Pancreas (tissue), 10 donors: ENCODE data around the gene RTN1. TPM values are rescaled to one million over a fixed set of nuclear protein-coding genes. Genes with fewer than 3 reads are reported as not detected.

Source experiments
- ATAC-seq, 4 donors: fragments of 200-7000 bp; cut with Tn5 transposase; one replicate each; pipeline versions ENCODE4 v1.8.0 to v1.9.1; 2020; ENCODE audit warnings: mild to moderate bottlenecking in 4 of 4, moderate library complexity in 4 of 4
- DNase-seq, 6 donors: peaks; one replicate each; pipeline ENCODE4 v3.0.0-alpha.2; 2020
- FAIRE-seq: peaks from 2 replicates; lab custom pipeline; 2012; peaks lifted over from hg19 to GRCh38; lab: Jason Lieb, UNC
- H3K27ac ChIP-seq, 4 donors: fragments of 200-600 bp; sonication (generic); 1 replicate in 3 of 4; 2 replicates in 1 of 4; pipeline versions ENCODE4 v1.5.0 to v1.8.0; 2020
- H3K27me3 ChIP-seq, 4 donors: fragments of 200-600 bp; one replicate each; pipeline ENCODE4 v1.8.0; 2021
- H3K36me3 ChIP-seq, 3 donors: fragments of 200-600 bp; sonication (generic) in 1 of 3; one replicate each; pipeline versions ENCODE4 v1.5.0 to v1.8.0; 2020 to 2021
- H3K4me1 ChIP-seq, 3 donors: fragments of 200-600 bp; one replicate each; pipeline ENCODE4 v1.8.0; 2021
- H3K4me3 ChIP-seq, 4 donors: fragments of 200-600 bp; sonication (generic) in 2 of 4; one replicate each; pipeline versions ENCODE4 v1.5.0 to v1.8.0; 2020 to 2021
- H3K9me3 ChIP-seq, 4 donors: fragments of 200-600 bp; one replicate each; pipeline ENCODE4 v1.8.0; 2021
- CTCF ChIP-seq, 4 donors: fragments of 200-600 bp; sonication (generic) in 3 of 4; IDR thresholded peaks; one replicate each; pipeline versions ENCODE4 v1.5.0 to v1.8.0; 2021; ENCODE audit warnings: antibody characterized with exemption in 4 of 4
- WGBS, 2 donors: extraction: QIAGEN DNeasy Blood & Tissue Kit; methylation state at CpG; one replicate each; pipeline ENCODE4 v1.1.7; 2013; 5-methylcytosine and 5-hydroxymethylcytosine counted together
- intact Hi-C, 3 donors: fragments of 100-400 bp; cut with DNase I; formaldehyde crosslinking; loops; one replicate each; pipeline versions ENCODE4 v1.11.1 to v1.14.2; 2022
- polyA plus RNA-seq, 2 donors: library from polyadenylated mRNA; stranded (reverse); fragments of 200-250 nt; gene quantifications; one replicate each; pipeline ENCODE4 v1.2.3, GENCODE V29; 2013
- total RNA-seq, 6 donors: library from RNA; stranded (reverse); fragmentation: NEBNext Ultra II Directional in 4 of 6; extraction: Animal tissue kit (Norgen Biotek cat#: 25700) in 4 of 6; gene quantifications; one replicate each; pipeline versions ENCODE4 v1.2.1 to v1.2.4, GENCODE V29; 2021 to 2023
- donor health status: healthy with polysubstance abuse.
- donor health status: DM: no; HTN: no; CAD: no; lungs with moderate emphysema.
- donor health status: DM: no; HTN: no; CAD: no.
- donor health status: control.
- donor health status: control.
- donor health status: Bipolar disorder and iron deficiency.
- donor health status: DM: yes; HTN: yes; CAD: no.
- donor health status: DM: no; HTN: no; CAD: no.
- donor health status: DM: no; HTN: no; CAD: no.
- donor health status: DM: yes; HTN: yes; CAD: no.

RTN1 gene
- total and polyA plus RNA-seq, 8 donors, result 0.97 to 42.0 (median 5.3) TPM

DNA sequence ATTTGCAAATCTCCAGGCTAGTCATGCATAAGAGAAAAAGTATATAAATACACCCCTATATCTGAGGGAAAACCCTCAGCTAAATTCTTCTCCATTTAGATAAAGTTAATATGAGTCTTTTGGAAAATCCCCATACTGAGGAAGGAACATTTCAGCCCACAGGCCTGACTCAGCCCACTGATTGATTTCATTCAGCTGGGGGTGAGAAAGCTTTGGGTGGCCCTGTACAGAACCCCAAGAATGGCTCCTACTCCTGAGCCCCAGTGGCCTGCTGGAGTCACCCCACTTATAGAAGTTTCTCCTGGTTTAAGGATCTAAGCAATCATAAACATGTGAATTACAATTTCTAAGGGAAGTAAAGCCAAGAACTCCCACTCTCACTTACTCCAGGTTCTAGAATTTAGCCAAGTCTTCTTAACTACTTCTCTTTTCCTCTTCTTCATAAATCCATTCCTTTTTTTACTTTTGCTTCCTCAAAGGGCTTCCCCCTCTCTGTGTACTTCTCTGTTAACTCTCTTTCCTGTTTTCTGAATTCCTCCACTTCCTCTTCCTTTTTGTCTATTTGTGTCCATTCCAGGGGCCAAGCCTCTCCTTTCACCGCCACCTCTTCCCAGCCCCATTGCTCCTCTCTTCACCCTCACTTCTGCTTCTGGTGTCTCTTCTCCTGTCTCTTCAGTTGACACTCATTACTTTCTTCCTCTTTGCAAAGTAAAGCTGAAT lies 21.0 kb downstream of the RTN1 start:
- Histone ChIP-seq H3K36me3 (no peaks in the 10 kb centered on the region), H3K27ac (no peak overlapping the region), H3K9me3 (no peaks in the 10 kb centered on the region), H3K4me1 (peaks cover 0 to 11% (median 6%) of the 10 kb centered on the region in 3 donors), H3K27me3 (no peaks in the 10 kb centered on the region), H3K4me3 (no peak overlapping the region)
- ATAC-seq (peak in 2 of 4 donors; percentile 33 to 73), FAIRE-seq (no peak), DNase-seq (no peak)
- WGBS, 2 donors, result 76 to 96% methylated on average over 1 of the region's 1 CpG
- intact Hi-C loops, result no loop called here
- no peak for TF ChIP-seq CTCF (IDR thresholded peaks at IDR 0.05)

GRCh38 chr14:59848671-59849070 lies 21.9 kb downstream of the RTN1 start:
- DNase-seq (no peak), ATAC-seq (peak in 3 of 4 donors; percentile 33 to 60 (median 49)), FAIRE-seq (no peak)
- H3K9me3 ChIP-seq, result no peaks in the 10 kb centered on the region
- no peaks in the 10 kb centered on the region for H3K27me3 ChIP-seq
- H3K4me1 ChIP-seq, result peaks cover 0 to 11% (median 6%) of the 10 kb centered on the region in 3 donors
- intact Hi-C loops, result no loop called here
- H3K27ac ChIP-seq, result no peak overlapping the region
- WGBS, 2 donors, result 31% methylated on average over 3 of the region's 3 CpGs
- TF ChIP-seq CTCF (IDR thresholded peaks at IDR 0.05), result no peak
- no peaks in the 10 kb centered on the region for H3K36me3 ChIP-seq
- no peak overlapping the region for H3K4me3 ChIP-seq

- TF ChIP-seq CTCF (IDR thresholded peaks at IDR 0.05), result no peak
- ATAC-seq (peak in 2 of 4 donors; percentile 34 to 52), DNase-seq (no peak), FAIRE-seq (no peak)
- Histone ChIP-seq H3K27ac (no peak overlapping the region), H3K36me3 (no peaks in the 10 kb centered on the region), H3K4me3 (no peak overlapping the region), H3K27me3 (no peaks in the 10 kb centered on the region), H3K4me1 (peaks cover 0 to 11% (median 6%) of the 10 kb centered on the region in 3 donors), H3K9me3 (no peaks in the 10 kb centered on the region)
- 39 to 56% methylated on average over 3 of the region's 3 CpGs for whole genome bisulfite sequencing, 2 donors
- intact Hi-C loops, result no loop called here
These were observed 22.9 kb downstream of the RTN1 start for GRCh38 chr14:59847711-59848110.

DNA sequence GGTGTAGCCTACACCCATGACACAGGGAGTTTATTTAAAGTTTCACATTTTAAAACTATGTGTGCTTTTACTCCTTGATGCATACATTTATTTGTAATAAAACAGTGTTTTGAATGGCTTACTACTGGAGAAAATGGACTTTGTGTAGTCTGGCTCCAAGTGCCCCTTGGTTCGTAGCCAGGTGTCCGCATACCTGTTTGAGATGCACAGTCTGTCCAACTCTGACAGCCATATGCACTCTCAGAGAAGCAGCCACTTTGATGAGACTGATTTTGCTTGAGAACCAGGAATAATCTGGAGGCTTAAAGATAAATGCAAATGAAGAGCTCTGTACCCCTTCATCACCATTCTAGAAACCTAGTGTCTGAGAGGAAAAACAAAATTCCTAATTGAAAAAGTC lies 24.0 kb downstream of the RTN1 start:
- TF ChIP-seq CTCF (IDR thresholded peaks at IDR 0.05), result no peak
- intact Hi-C loops, result no loop called here
- ATAC-seq, result no peak

GRCh38 chr14:59845245-59845644 lies 25.3 kb downstream of the RTN1 start:
- 63 to 74% methylated on average over 3 of the region's 3 CpGs for WGBS, 2 donors

More for the DNA sequence above, 24.0 kb downstream of the RTN1 start:
- H3K36me3 ChIP-seq, result no peaks in the 10 kb centered on the region
- 92 to 94% methylated on average over 2 of the region's 2 CpGs for WGBS, 2 donors
- no peak overlapping the region for H3K4me3 ChIP-seq
- no peak for FAIRE-seq
- no peak for DNase-seq
- H3K27ac ChIP-seq, result no peak overlapping the region
- H3K4me1 ChIP-seq, result peaks cover 0 to 11% (median 6%) of the 10 kb centered on the region in 3 donors
- H3K9me3 ChIP-seq, result no peaks in the 10 kb centered on the region
- H3K27me3 ChIP-seq, result no peaks in the 10 kb centered on the region

More at GRCh38 chr14:59845245-59845644, 25.3 kb downstream of the RTN1 start:
- Histone ChIP-seq H3K9me3 (no peaks in the 10 kb centered on the region), H3K36me3 (no peaks in the 10 kb centered on the region), H3K4me3 (no peak overlapping the region), H3K27me3 (no peaks in the 10 kb centered on the region), H3K27ac (no peak overlapping the region), H3K4me1 (peaks cover 0 to 11% (median 6%) of the 10 kb centered on the region in 3 donors)
- intact Hi-C loops, result no loop called here
- ATAC-seq (no peak), DNase-seq (no peak), FAIRE-seq (no peak)
- no peak for TF ChIP-seq CTCF (IDR thresholded peaks at IDR 0.05)
